Transverse colon (tissue), 4 donors: ENCODE measurements around the gene RNF150. TPM values are rescaled to one million over a fixed set of nuclear protein-coding genes. Genes with fewer than 3 reads are reported as not detected.

Experiments used
- DNase-seq: peaks from one replicate; pipeline ENCODE4 v3.0.0-alpha.2; 2019
- H3K27ac ChIP-seq, 4 donors: fragments of 200-600 bp; sonication (generic); 2 replicates each; pipeline ENCODE4 v1.5.1; 2016 to 2018; ENCODE audit warnings: inconsistent platforms in 4 of 4
- H3K27me3 ChIP-seq: fragments of 200-600 bp; sonication (generic); 2 replicates; pipeline ENCODE4 v1.5.1; 2017; ENCODE audit warnings: inconsistent platforms
- H3K36me3 ChIP-seq, 4 donors: fragments of 200-600 bp; sonication (generic); 2 replicates each; pipeline ENCODE4 v1.5.1; 2017 to 2019; ENCODE audit warnings: inconsistent platforms in 4 of 4
- H3K4me1 ChIP-seq, 4 donors: fragments of 200-600 bp; sonication (generic); 2 replicates each; pipeline ENCODE4 v1.5.1; 2017 to 2020; ENCODE audit warnings: inconsistent platforms in 4 of 4
- H3K4me3 ChIP-seq, 4 donors: fragments of 200-600 bp; sonication (generic); 1 replicate in 1 of 4; 2 replicates in 3 of 4; pipeline versions ENCODE4 v1.5.1 to v1.6.1; 2017 to 2019; ENCODE audit warnings: inconsistent platforms in 4 of 4
- H3K9me3 ChIP-seq, 2 donors: fragments of 200-600 bp; sonication (generic); 2 replicates each; pipeline ENCODE4 v1.5.1; 2017 to 2019; ENCODE audit warnings: inconsistent platforms in 2 of 2
- CTCF ChIP-seq, 5 experiments: fragments of 200-600 bp in 3 of 5; fragments of 450-650 bp in 2 of 5; sonication (generic) in 3 of 5; IDR thresholded peaks; 1 replicate in 2 of 5; 2 replicates in 3 of 5; pipeline ENCODE4 v1.5.1; 2016 to 2017; ENCODE audit warnings: antibody characterized with exemption in 5 of 5, inconsistent platforms in 3 of 5, mild to moderate bottlenecking in 2 of 5, moderate library complexity in 1 of 5
- EP300 ChIP-seq: sonication (generic); formaldehyde crosslinking; IDR thresholded peaks from one replicate; pipeline ENCODE4 v1.6.1; 2017; ENCODE audit warnings: antibody characterized with exemption, low read depth
- POLR2A ChIP-seq: fragments of 450-650 bp; IDR thresholded peaks from one replicate; pipeline ENCODE4 v1.6.1; 2016; ENCODE audit warnings: antibody characterized with exemption, mild to moderate bottlenecking, moderate library complexity
- POLR2AphosphoS5 ChIP-seq, 3 donors: sonication (generic); formaldehyde crosslinking; IDR thresholded peaks; one replicate each; pipeline ENCODE4 v1.6.1; 2016; ENCODE audit warnings: antibody characterized with exemption in 3 of 3
- WGBS, 2 donors: methylation state at CpG; one replicate each; pipeline ENCODE4 v1.1.5; 2018; ENCODE audit warnings: low coverage in 1 of 2; 5-methylcytosine and 5-hydroxymethylcytosine counted together
- in situ Hi-C, 4 donors: fragments of 200-750 bp; cut with MboI; loops; one replicate each; pipeline versions ENCODE4 v1.15.0 to v1.15.1; 2017; ENCODE audit warnings: low sequenced_read_pairs in 3 of 4, low pct_ligation_motif_present in 1 of 4, low pct_unique_long_range_greater_than_20kb in 1 of 4
- intact Hi-C: fragments of 100-400 bp; cut with DNase I; formaldehyde crosslinking; loops from one replicate; pipeline ENCODE4 v1.15.1; 2023; ENCODE audit warnings: low total_unique reads
- total RNA-seq, 4 donors: library from RNA; depleted of rRNA; stranded (reverse); fragments of >200 nt; gene quantifications; one replicate each; pipeline ENCODE4 v1.1.0, GENCODE V29; 2016

RNF150 gene
- total RNA-seq, 4 donors from 2014 or later: 2.8 to 15.3 (median 7.9) TPM

GRCh38 chr4:141144207-141144606 is 10.9 kb upstream of the RNF150 start:
- H3K4me1 ChIP-seq: no peaks in the 10 kb centered on the region
- no peaks in the 10 kb centered on the region for H3K9me3 ChIP-seq
- WGBS, 2 donors: 73 to 100% methylated on average over 2 of the region's 2 CpGs
- H3K36me3 ChIP-seq: no peaks in the 10 kb centered on the region
- TF ChIP-seq POLR2A (no peak), EP300 (no peak), POLR2AphosphoS5 (IDR thresholded peaks at IDR 0.05) (no peak), CTCF (IDR thresholded peaks at IDR 0.05) (no peak)
- H3K27me3 ChIP-seq: no peaks in the 10 kb centered on the region
- no peak overlapping the region for H3K4me3 ChIP-seq
- in situ Hi-C loops: no loop called here
- H3K27ac ChIP-seq: no peak overlapping the region
- intact Hi-C loops: no loop called here
- no peak for DNase-seq

GRCh38 chr4:141142423-141142822 is 9.2 kb upstream of the RNF150 start:
- WGBS, 2 donors: 50 to 70% methylated on average over 6 to 7 of the region's 7 CpGs
- no peak for DNase-seq
- no peaks in the 10 kb centered on the region for H3K9me3 ChIP-seq
- H3K4me3 ChIP-seq: no peak overlapping the region
- in situ Hi-C loops: no loop called here
- TF ChIP-seq POLR2A: no peak
- TF ChIP-seq POLR2AphosphoS5 (IDR thresholded peaks at IDR 0.05): no peak
- intact Hi-C loops: no loop called here
- H3K36me3 ChIP-seq: no peaks in the 10 kb centered on the region
- no peak overlapping the region for H3K27ac ChIP-seq
- no peaks in the 10 kb centered on the region for H3K4me1 ChIP-seq
- no peaks in the 10 kb centered on the region for H3K27me3 ChIP-seq

- in situ Hi-C loops: no loop called here
These were observed 7.3 kb upstream of the RNF150 start for GRCh38 chr4:141140391-141141200.

GRCh38 chr4:141133999-141134995 is 1.0 kb upstream of the RNF150 start:
- H3K27ac ChIP-seq: no peak overlapping the region
- no peak for DNase-seq
- WGBS, 2 donors: 21 to 38% methylated on average over 7 to 11 of the region's 11 CpGs
- no peak overlapping the region for H3K4me3 ChIP-seq
- in situ Hi-C loops: loop anchor here in 3 of 4 donors (10.0 kb wide), 2 partner anchors 259 to 269 kb away; no protein-coding TSS in a partner anchor
- no peak for TF ChIP-seq CTCF (IDR thresholded peaks at IDR 0.05)
- no peak for TF ChIP-seq EP300
- no peak for TF ChIP-seq POLR2A
- no peak for TF ChIP-seq POLR2AphosphoS5 (IDR thresholded peaks at IDR 0.05)
- peaks cover 0 to 17% (median 8%) of the 10 kb centered on the region in 4 donors for H3K4me1 ChIP-seq
- no peaks in the 10 kb centered on the region for H3K36me3 ChIP-seq
- intact Hi-C loops: loop anchor here (1.0 to 10.0 kb wide), 2 partner anchors 139 to 273 kb away; no protein-coding TSS in a partner anchor
- peaks cover 62% of the 10 kb centered on the region for H3K27me3 ChIP-seq
- H3K9me3 ChIP-seq: no peaks in the 10 kb centered on the region

More at GRCh38 chr4:141140391-141141200, 7.3 kb upstream of the RNF150 start:
- intact Hi-C loops: no loop called here
- DNase-seq: no peak
- Histone ChIP-seq H3K27me3 (peaks cover 11% of the 10 kb centered on the region), H3K36me3 (no peaks in the 10 kb centered on the region), H3K4me1 (no peaks in the 10 kb centered on the region), H3K4me3 (no peak overlapping the region), H3K9me3 (no peaks in the 10 kb centered on the region), H3K27ac (no peak overlapping the region)
- TF ChIP-seq CTCF (IDR thresholded peaks at IDR 0.05) (no peak), POLR2A (no peak), POLR2AphosphoS5 (IDR thresholded peaks at IDR 0.05) (no peak), EP300 (no peak)
- 66 to 71% methylated on average over 2 to 3 of the region's 3 CpGs for WGBS, 2 donors
